Neutrophil (primary cell): Measurements from ENCODE around the gene DCAF7.

Source experiments
- H3K27ac ChIP-seq: fragments of 200-600 bp; sonication (generic); 2 replicates; pipeline ENCODE4 v1.5.1; 2016; ENCODE audit warnings: mild to moderate bottlenecking, moderate library complexity
- H3K27me3 ChIP-seq: fragments of 200-600 bp; sonication (generic); 2 replicates; pipeline ENCODE4 v1.6.0; 2016; ENCODE audit warnings: mild to moderate bottlenecking
- H3K36me3 ChIP-seq: fragments of 200-600 bp; sonication (generic); 2 replicates; pipeline ENCODE4 v1.5.1; 2017
- H3K4me1 ChIP-seq, 2 experiments: fragments of 200-600 bp in 1 of 2; sonication (generic) in 1 of 2; 1 replicate in 1 of 2; 2 replicates in 1 of 2; pipeline versions ENCODE4 v1.5.1 to v1.6.1; 2013 to 2016; ENCODE audit warnings: low read depth in 1 of 2, low read length in 1 of 2, mild to moderate bottlenecking in 1 of 2, moderate library complexity in 1 of 2; ENCODE audit not compliant: control insufficient read depth in 1 of 2, insufficient read depth in 1 of 2
- H3K4me3 ChIP-seq, 2 experiments: fragments of 200-600 bp in 1 of 2; sonication (generic) in 1 of 2; 1 replicate in 1 of 2; 2 replicates in 1 of 2; pipeline ENCODE4 v1.5.1; 2013 to 2016; ENCODE audit warnings: low read depth in 1 of 2, low read length in 1 of 2, mild to moderate bottlenecking in 1 of 2, moderate library complexity in 1 of 2
- H3K9me3 ChIP-seq: fragments of 200-600 bp; sonication (generic); 2 replicates; pipeline ENCODE4 v1.5.1; 2016
- TF ChIP-seq, protein P1 (sequence below): fragments of 200-600 bp; sonication (generic); IDR thresholded peaks from 2 replicates; pipeline ENCODE4 v1.5.1; 2016; ENCODE audit warnings: antibody characterized with exemption

The DCAF7 gene

DNA sequence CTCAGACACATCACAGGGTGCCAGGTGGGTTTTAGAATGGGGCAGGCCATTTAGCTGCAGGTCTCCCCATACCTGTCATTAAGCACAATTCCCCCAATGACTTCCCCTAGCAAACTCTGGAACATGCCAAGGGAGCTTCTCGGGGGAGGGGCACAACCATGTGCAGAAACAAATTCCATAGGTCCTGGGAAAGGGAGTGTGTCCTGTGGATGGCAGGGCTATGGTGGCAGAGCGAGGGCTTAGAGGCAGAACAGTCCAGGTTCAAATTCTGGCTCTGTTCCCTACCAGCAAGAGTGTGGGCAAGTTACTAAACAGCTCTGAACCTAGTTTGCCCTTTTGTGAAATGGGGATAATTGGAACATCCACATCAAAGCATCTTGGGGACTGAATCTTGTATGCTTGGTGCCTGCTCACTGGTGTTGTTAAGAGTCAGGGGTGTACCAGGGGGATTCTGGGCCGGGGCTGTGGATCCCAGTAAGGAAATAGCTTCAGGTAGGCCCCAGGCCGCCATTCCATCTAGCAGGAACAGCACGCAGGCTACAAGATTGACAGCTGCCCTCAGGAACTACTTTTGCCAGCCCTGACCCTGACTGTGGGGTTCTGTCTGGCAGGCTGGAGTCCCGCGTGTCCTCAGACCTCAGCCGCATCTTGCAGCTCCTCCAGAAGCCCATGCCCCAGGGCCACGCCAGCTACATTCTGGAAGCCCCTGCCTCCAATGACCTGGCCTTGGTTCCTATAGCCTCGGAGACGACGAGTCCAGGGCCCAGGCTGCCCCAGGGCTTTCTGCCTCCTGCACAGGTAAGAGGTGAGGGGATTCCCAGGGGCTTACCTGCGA lies 5.6 kb upstream of the DCAF7 start:
- H3K36me3 ChIP-seq: no peaks in the 10 kb centered on the region
- H3K4me3 ChIP-seq: no peak overlapping the region
- H3K4me1 ChIP-seq: peaks cover 7 to 8% of the 10 kb centered on the region in 2 experiments
- H3K27ac ChIP-seq: no peak overlapping the region
- H3K9me3 ChIP-seq: no peaks in the 10 kb centered on the region
- peaks cover 10% of the 10 kb centered on the region for H3K27me3 ChIP-seq
- TF ChIP-seq, protein P1, sequence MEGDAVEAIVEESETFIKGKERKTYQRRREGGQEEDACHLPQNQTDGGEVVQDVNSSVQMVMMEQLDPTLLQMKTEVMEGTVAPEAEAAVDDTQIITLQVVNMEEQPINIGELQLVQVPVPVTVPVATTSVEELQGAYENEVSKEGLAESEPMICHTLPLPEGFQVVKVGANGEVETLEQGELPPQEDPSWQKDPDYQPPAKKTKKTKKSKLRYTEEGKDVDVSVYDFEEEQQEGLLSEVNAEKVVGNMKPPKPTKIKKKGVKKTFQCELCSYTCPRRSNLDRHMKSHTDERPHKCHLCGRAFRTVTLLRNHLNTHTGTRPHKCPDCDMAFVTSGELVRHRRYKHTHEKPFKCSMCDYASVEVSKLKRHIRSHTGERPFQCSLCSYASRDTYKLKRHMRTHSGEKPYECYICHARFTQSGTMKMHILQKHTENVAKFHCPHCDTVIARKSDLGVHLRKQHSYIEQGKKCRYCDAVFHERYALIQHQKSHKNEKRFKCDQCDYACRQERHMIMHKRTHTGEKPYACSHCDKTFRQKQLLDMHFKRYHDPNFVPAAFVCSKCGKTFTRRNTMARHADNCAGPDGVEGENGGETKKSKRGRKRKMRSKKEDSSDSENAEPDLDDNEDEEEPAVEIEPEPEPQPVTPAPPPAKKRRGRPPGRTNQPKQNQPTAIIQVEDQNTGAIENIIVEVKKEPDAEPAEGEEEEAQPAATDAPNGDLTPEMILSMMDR: no peak

DNA sequence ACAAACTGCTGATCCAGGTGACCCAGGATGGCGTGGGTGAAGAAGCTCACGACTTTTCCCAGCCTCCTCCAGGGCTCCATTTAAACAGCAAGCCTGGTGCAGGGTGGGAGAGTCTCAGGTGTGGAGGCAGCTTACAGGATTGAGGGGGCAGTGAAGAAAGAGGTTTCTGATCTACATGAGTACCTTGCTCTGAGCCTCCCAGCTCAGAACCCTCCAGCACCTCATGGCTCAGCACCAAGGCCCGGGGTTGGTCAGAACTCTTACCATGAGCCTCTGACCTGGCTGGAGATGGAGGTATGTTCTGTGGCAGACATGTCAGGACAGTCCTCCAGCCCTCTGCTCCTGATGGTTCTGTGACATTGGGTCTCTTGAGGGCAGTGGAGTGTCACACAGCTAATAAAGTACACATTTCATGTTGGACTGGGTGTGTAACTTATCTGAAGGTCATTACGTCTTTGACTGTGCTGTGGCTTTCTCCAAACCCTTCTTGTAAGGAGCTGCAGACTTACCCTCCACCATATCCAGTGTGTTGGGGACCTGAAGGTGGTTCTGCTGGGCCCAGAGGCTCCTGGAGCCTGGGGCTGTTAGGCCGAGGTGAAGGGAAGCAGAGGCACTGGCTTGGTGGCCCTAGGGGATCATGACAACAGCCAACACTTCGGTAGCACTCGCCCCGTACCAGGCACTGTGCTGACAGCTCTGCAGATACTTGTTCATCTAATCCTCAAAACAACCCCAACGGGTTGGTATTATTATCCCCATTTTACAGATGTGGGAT lies 3.8 kb upstream of the DCAF7 start:
- Histone ChIP-seq H3K27ac (no peak overlapping the region), H3K27me3 (no peaks in the 10 kb centered on the region), H3K9me3 (no peaks in the 10 kb centered on the region), H3K36me3 (no peaks in the 10 kb centered on the region), H3K4me3 (no peak overlapping the region), H3K4me1 (peaks cover 16 to 21% of the 10 kb centered on the region in 2 experiments)
- TF ChIP-seq, protein P1: no peak

DNA sequence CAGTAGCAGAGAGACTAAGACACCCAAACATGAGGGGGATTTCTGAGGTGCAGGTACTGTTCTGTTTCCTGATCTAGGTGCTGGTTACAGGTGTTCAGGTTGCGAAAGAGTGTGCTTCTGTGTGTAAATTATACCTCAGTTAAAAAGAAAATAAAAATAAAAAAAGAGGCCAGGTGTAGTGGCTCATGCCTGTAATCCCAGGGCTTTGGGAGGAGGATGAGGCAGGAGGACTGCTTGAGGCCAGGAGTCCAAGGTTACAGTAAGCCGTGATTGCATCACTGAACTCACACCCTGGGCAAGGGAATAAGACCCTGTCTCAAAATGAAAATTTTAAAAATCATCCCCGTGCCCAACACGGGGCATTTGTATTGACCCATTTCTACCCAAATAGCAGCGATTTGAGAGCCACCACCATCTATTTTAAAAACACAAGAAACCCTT lies 3.2 kb upstream of the DCAF7 start:
- H3K27ac ChIP-seq: no peak overlapping the region
- H3K4me3 ChIP-seq: no peak overlapping the region
- H3K27me3 ChIP-seq: no peaks in the 10 kb centered on the region
- H3K9me3 ChIP-seq: no peaks in the 10 kb centered on the region
- H3K4me1 ChIP-seq: peaks cover 22 to 27% of the 10 kb centered on the region in 2 experiments
- H3K36me3 ChIP-seq: no peaks in the 10 kb centered on the region
- TF ChIP-seq, protein P1: no peak

DNA sequence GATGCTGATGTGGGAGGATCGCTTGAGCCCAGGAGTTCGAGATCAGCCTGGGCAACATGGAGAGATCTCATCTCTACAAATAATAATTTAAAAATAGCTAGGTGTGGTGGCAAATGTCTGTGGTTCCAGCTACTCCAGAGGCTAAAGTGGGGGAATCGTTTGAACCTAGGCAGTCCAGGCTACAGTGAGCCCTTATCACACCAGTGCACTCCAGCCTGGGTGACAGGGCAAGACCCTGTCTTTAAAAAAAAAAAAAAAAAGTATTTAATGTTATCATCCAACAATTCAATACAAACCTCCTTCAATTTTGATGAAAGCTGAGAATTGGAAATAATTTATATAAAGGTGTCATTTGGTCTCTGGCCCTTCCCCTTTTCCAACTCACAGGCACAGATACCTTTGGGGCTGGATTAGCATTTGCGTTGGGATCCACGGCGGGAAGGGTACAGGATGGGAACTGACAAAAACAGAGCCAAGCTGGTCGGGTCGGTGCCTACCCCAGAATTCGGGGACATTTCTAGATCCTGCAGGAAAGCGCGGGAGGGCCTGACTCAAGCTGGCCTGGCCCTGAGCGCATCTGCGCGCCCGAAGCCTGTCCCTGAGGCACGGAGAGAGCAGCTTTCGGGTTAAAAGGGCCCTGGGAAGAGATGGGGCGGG lies 860 bp upstream of the DCAF7 start:
- Histone ChIP-seq H3K27ac (peak overlapping the region; percentile 90), H3K4me1 (peaks cover 33 to 40% of the 10 kb centered on the region in 2 experiments), H3K9me3 (no peaks in the 10 kb centered on the region), H3K4me3 (peak overlapping the region; percentile 93 to 98), H3K27me3 (no peaks in the 10 kb centered on the region), H3K36me3 (no peaks in the 10 kb centered on the region)
- TF ChIP-seq, protein P1: no peak

DNA sequence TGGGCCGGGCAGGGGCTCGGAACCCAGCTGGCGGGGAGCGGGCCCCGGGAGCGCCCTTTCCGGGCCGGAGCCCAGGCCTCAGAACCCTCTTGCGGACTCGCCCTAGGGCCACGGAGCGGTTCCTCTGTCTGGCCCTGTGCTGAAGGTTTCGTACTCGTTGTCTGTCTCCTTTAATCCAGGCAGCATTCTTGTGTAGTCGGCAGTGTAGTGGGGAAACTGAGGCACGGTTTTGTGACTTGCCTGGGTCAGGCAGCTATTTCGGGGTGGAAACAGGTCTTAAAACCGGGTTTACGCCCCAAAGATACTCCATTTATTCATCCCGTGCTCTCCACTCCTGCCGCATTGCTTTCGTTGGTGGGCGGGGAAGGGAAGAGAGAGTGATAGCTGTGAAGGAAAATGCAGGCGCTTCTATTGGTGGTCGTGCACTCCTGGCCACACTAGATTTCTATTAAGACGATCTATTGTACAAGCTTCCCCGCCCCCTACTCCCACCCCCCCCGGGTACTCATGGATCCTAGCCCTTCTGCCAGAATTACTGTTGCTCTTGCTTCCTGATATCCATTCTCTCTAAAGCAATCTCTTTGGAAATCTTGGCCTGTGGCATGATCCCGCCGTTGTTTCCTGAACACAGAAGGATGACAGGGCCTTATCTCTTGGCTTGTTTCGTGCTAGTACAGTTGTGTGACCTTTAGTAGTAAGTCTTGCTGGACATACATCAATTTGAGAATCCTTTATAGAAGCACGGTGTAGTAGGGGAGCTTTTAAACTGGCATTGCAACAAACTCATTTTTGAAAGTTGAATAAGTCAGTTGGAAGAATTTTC lies 751 bp downstream of the DCAF7 start:
- peaks cover 43 to 44% of the 10 kb centered on the region in 2 experiments for H3K4me1 ChIP-seq
- TF ChIP-seq, protein P1: no peak
- no peaks in the 10 kb centered on the region for H3K36me3 ChIP-seq
- H3K27me3 ChIP-seq: no peaks in the 10 kb centered on the region
- peak overlapping the region; percentile 93 to 98 for H3K4me3 ChIP-seq
- peak overlapping the region; percentile 90 for H3K27ac ChIP-seq
- no peaks in the 10 kb centered on the region for H3K9me3 ChIP-seq
